Keratinocyte (primary cell): ENCODE results near the gene UGT1A1. TPM values are rescaled to one million over a fixed set of nuclear protein-coding genes. Genes with fewer than 3 reads are reported as not detected.

Source experiments
- DNase-seq: peaks from one replicate; pipeline ENCODE4 v3.0.0-alpha.2; 2011; ENCODE audit warnings: low read depth, missing footprints, low spot score
- FAIRE-seq: peaks from 2 replicates; lab custom pipeline; 2011; peaks lifted over from hg19 to GRCh38; lab: Jason Lieb, UNC
- H2AFZ ChIP-seq: 2 replicates; pipeline ENCODE4 v1.6.0; 2012; ENCODE audit warnings: low read length, control low read depth, inconsistent platforms; ENCODE audit not compliant: control insufficient read depth
- H3K27ac ChIP-seq: 2 replicates; pipeline ENCODE4 v1.5.1; 2011; ENCODE audit warnings: low read length; ENCODE audit not compliant: control insufficient read depth, insufficient read depth
- H3K27me3 ChIP-seq: 3 replicates; pipeline ENCODE4 v1.6.0; 2011; ENCODE audit warnings: low read length; ENCODE audit not compliant: control insufficient read depth, insufficient read depth; ENCODE audit errors: extremely low read depth
- H3K36me3 ChIP-seq, 2 experiments: 2 replicates in 1 of 2; 3 replicates in 1 of 2; pipeline ENCODE4 v1.5.1; 2011; ENCODE audit warnings: low read length in 2 of 2, mild to moderate bottlenecking in 1 of 2; ENCODE audit not compliant: control insufficient read depth in 2 of 2, insufficient read depth in 2 of 2; ENCODE audit errors: extremely low read depth in 1 of 2
- H3K4me1 ChIP-seq: 3 replicates; pipeline ENCODE4 v1.5.1; 2011; ENCODE audit warnings: low read length; ENCODE audit not compliant: control insufficient read depth, insufficient read depth; ENCODE audit errors: extremely low read depth
- H3K4me2 ChIP-seq: 3 replicates; pipeline ENCODE4 v1.6.0; 2011; ENCODE audit warnings: low read depth, low read length; ENCODE audit not compliant: control insufficient read depth, insufficient read depth; ENCODE audit errors: extremely low read depth
- H3K4me3 ChIP-seq, 3 experiments: fragments of 200-600 bp in 1 of 3; sonication (generic) in 1 of 3; 2 replicates in 2 of 3; 3 replicates in 1 of 3; pipeline ENCODE4 v1.5.1; 2011 to 2016; ENCODE audit warnings: low read length in 3 of 3, mild to moderate bottlenecking in 3 of 3, control low read depth in 2 of 3, inconsistent platforms in 1 of 3, low read depth in 1 of 3, mixed read lengths in 1 of 3, mixed run types in 1 of 3, moderate library complexity in 1 of 3; ENCODE audit not compliant: control insufficient read depth in 2 of 3, insufficient read depth in 2 of 3; ENCODE audit errors: extremely low read depth in 1 of 3
- H3K79me2 ChIP-seq: 2 replicates; pipeline ENCODE4 v1.6.0; 2012; ENCODE audit warnings: low read length; ENCODE audit not compliant: control insufficient read depth, insufficient read depth
- H3K9ac ChIP-seq: 3 replicates; pipeline ENCODE4 v1.6.0; 2011; ENCODE audit warnings: low read length; ENCODE audit not compliant: control insufficient read depth, insufficient read depth; ENCODE audit errors: extremely low read depth
- H3K9me1 ChIP-seq: 3 replicates; pipeline ENCODE4 v1.6.0; 2011; ENCODE audit warnings: low read length; ENCODE audit not compliant: control insufficient read depth, insufficient read depth; ENCODE audit errors: extremely low read depth
- H3K9me3 ChIP-seq: 2 replicates; pipeline ENCODE4 v1.5.1; 2012; ENCODE audit warnings: low read depth, low read length; ENCODE audit not compliant: control insufficient read depth
- H4K20me1 ChIP-seq: 3 replicates; pipeline ENCODE4 v1.6.0; 2011; ENCODE audit warnings: low read length; ENCODE audit not compliant: control insufficient read depth, insufficient read depth; ENCODE audit errors: extremely low read depth
- CTCF ChIP-seq, 3 experiments: IDR thresholded peaks in 1 of 3; conservative IDR thresholded peaks in 1 of 3; optimal IDR thresholded peaks in 1 of 3; 2 replicates in 2 of 3; 3 replicates in 1 of 3; pipeline versions ENCODE3 to v1.5.1; 2011; ENCODE audit warnings: low read length in 3 of 3, mild to moderate bottlenecking in 3 of 3, moderate library complexity in 2 of 3, control low read depth in 1 of 3, inconsistent platforms in 1 of 3; ENCODE audit not compliant: insufficient read depth in 2 of 3; ENCODE audit errors: extremely low read depth in 1 of 3
- EZH2 ChIP-seq: IDR thresholded peaks from one replicate; pipeline ENCODE4 v1.6.1; 2012; ENCODE audit warnings: inconsistent platforms, mild to moderate bottlenecking, low read length, moderate library complexity
- dilution Hi-C: fragments of 300-500 bp; cut with MboI; formaldehyde crosslinking; loops from one replicate; pipeline ENCODE4 v1.7.0; 2020; ENCODE audit warnings: low sequenced_read_pairs; ENCODE audit not compliant: extremely low pct_ligation_motif_present
- polyA plus RNA-seq, 5 experiments: library from polyadenylated mRNA; depleted of rRNA in 3 of 5; stranded (reverse) in 3 of 5; stranded (forward) in 1 of 5; unstranded in 1 of 5; fragments of >200 nt; gene quantifications; 1 replicate in 1 of 5; 2 replicates in 3 of 5; 3 replicates in 1 of 5; pipeline versions ENCODE4 v1.2.1 to v1.2.3, GENCODE V29; 2011 to 2012; ENCODE audit warnings: missing spikeins in 2 of 5, low read depth in 1 of 5, low replicate concordance in 1 of 5

UGT1A1 gene
- polyA plus RNA-seq, 1 donor (not counting 4 experiments of a cell fraction or from before 2014, with no cell fraction given), result 2.7 TPM

GRCh38 chr2:233791883-233792329 is 31.8 kb downstream of the UGT1A1 start:
- H3K27ac ChIP-seq, result no peak overlapping the region
- H3K9me1 ChIP-seq, result no peaks in the 10 kb centered on the region
- no peak overlapping the region for H3K4me2 ChIP-seq
- no peaks in the 10 kb centered on the region for H3K9me3 ChIP-seq
- no peak for DNase-seq
- dilution Hi-C loops, result no loop called here
- H4K20me1 ChIP-seq, result no peaks in the 10 kb centered on the region
- TF ChIP-seq CTCF (optimal IDR thresholded peaks at IDR 0.05 in 1 of 3, IDR thresholded peaks at IDR 0.05 in 1 of 3, conservative IDR thresholded peaks at IDR 0.05 in 1 of 3; ENCODE audit: extremely low read depth in 1 of 3, insufficient read depth in 2 of 3, low read length in 3 of 3), result no peak
- TF ChIP-seq EZH2, result no peak
- FAIRE-seq, result no peak
- peaks cover 4% of the 10 kb centered on the region for H3K4me1 ChIP-seq
- H3K9ac ChIP-seq, result no peak overlapping the region
- H3K4me3 ChIP-seq, result no peak overlapping the region
- H3K27me3 ChIP-seq, result no peaks in the 10 kb centered on the region
- no peak overlapping the region for H2AFZ ChIP-seq
- no peaks in the 10 kb centered on the region for H3K79me2 ChIP-seq
- H3K36me3 ChIP-seq, result no peaks in the 10 kb centered on the region

GRCh38 chr2:233792720-233793119 is 32.6 kb downstream of the UGT1A1 start:
- dilution Hi-C loops, result no loop called here
- no peak overlapping the region for H3K27ac ChIP-seq

More at GRCh38 chr2:233792720-233793119, 32.6 kb downstream of the UGT1A1 start:
- DNase-seq (no peak), FAIRE-seq (no peak)
- no peak overlapping the region for H2AFZ ChIP-seq
- H4K20me1 ChIP-seq, result no peaks in the 10 kb centered on the region
- H3K9ac ChIP-seq, result no peak overlapping the region
- H3K36me3 ChIP-seq, result no peaks in the 10 kb centered on the region
- no peaks in the 10 kb centered on the region for H3K27me3 ChIP-seq
- H3K4me1 ChIP-seq, result peaks cover 4% of the 10 kb centered on the region
- H3K9me1 ChIP-seq, result no peaks in the 10 kb centered on the region
- H3K4me2 ChIP-seq, result no peak overlapping the region
- no peak overlapping the region for H3K4me3 ChIP-seq
- TF ChIP-seq CTCF (optimal IDR thresholded peaks at IDR 0.05 in 1 of 3, IDR thresholded peaks at IDR 0.05 in 1 of 3, conservative IDR thresholded peaks at IDR 0.05 in 1 of 3; ENCODE audit: extremely low read depth in 1 of 3, insufficient read depth in 2 of 3, low read length in 3 of 3) (no peak), EZH2 (no peak)
- no peaks in the 10 kb centered on the region for H3K79me2 ChIP-seq
- no peaks in the 10 kb centered on the region for H3K9me3 ChIP-seq
